Right kidney (tissue), 1 donor: ENCODE data around the gene PSTK.

Experiments
- DNase-seq: peaks from one replicate; pipeline ENCODE4 v3.0.0-alpha.2; 2016

PSTK gene

GRCh38 chr10:122990278-122990677 is 10.1 kb downstream of the PSTK start:
- DNase-seq: no peak

DNA sequence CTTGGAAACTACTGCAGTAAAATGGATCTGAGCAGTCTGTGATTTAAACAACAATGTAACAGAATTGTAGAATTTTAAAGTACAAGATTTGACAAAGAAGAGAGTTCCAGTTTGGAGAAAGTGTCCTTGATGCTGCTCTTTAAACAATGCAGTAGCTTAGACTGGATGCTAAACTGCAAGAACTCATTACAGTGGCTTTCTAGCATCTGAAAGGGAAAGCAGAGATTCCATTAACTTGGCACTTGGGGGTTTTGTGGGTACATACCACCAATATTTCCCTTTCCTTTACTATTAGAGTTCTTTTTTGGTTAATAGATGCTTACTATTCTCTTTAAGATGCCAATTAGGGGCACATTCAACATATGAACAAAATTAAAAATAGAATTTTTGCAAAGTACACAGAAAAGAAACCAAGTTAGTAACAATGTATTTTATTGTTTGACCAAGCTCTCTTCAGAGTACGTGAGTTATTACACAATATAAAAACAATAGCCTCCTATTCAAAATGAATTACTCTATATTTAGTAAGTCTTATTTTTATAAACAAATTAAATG is 11.9 kb downstream of the PSTK start:
- DNase-seq: no peak

DNA sequence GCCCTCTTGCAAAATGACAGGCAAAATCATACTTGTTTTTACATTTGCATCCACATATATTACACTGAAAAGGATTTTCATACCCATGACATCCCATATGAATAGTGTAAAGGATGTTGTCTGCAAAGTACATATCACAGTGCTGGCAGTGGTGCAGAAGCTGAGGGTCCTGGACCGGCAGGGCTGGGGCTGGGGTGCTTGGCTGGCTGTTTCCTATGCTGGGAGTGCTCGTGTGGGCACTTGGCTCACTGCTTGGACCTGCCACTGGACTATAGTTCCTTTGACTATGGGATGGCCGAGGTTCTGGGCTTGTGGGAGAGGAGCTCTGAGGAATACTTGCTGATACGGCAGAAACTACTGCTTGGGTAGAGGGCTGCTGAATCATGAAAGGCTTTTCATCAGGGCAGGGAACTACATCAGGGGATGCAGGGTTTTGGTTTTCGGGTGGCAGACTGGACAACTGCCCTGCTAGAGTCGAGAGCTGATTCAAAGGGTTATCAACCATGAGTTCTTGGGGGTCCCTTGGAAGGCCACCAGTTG is 13.7 kb downstream of the PSTK start:
- DNase-seq: no peak

DNA sequence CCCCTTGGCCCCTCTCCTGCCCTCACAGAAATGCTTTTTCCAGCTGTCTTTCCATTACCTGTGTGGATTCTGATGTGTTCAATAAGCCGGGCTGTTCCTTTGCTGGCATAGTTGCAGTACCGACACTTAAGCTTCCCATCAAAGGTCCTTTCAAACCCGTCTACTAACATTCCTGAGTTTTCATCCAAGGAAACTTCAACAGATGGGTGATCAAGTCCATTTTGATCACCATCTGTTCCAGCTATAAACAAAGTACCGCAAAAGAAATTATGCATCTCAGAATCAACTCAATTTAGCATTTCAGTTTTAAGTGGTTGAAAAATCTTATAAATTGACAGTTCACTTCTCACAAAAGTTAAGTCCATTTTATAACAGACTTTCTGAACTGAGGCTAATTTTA is 15.7 kb downstream of the PSTK start:
- DNase-seq: no peak

GRCh38 chr10:122997864-122998263 is 17.7 kb downstream of the PSTK start:
- no peak for DNase-seq

GRCh38 chr10:122998360-122998917 is 18.2 kb downstream of the PSTK start:
- DNase-seq: no peak

- no peak for DNase-seq
Measured at GRCh38 chr10:122998934-122999333, 18.7 kb downstream of the PSTK start.

DNA sequence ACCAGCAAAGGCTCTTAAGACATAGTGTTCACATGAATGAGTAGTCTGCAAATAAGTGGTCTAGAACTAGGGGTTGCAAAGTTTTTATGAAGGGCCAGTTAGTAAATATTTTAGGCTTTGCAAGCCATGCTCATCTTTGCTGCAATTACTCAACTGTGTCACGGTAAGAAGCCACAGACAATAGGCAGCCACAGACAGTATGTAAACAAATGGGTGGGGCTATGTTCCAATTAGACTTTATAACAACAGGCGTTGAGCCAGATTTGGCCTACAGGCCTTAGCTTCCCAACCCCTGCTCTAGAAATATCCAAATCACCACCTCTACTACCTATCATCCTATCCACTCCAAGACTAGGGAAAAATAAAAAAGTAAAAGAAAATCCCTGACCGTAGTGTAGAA is 19.1 kb downstream of the PSTK start:
- no peak for DNase-seq

DNA sequence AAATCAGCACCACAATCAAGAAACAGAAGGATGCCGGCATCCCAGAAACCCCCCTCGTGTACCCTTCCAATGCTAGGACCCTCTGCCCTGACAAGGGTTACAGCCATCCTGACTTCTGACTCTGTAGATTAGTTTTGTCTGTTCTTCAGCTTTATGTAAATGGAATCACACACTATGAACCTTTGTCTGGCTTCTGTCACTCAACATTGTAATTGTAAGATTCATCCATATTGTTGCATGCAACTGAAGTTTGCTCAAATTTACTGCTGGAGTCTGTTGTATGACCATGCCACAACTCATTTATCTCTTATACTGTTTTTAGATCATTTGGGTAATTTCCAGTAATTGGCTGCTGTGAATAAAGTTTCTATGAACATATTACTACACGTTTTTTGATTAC is 20.0 kb downstream of the PSTK start:
- no peak for DNase-seq

- DNase-seq: no peak
Measured at GRCh38 chr10:123001370-123001769, 21.2 kb downstream of the PSTK start.

GRCh38 chr10:123004298-123004697 is 24.1 kb downstream of the PSTK start:
- DNase-seq: no peak

DNA sequence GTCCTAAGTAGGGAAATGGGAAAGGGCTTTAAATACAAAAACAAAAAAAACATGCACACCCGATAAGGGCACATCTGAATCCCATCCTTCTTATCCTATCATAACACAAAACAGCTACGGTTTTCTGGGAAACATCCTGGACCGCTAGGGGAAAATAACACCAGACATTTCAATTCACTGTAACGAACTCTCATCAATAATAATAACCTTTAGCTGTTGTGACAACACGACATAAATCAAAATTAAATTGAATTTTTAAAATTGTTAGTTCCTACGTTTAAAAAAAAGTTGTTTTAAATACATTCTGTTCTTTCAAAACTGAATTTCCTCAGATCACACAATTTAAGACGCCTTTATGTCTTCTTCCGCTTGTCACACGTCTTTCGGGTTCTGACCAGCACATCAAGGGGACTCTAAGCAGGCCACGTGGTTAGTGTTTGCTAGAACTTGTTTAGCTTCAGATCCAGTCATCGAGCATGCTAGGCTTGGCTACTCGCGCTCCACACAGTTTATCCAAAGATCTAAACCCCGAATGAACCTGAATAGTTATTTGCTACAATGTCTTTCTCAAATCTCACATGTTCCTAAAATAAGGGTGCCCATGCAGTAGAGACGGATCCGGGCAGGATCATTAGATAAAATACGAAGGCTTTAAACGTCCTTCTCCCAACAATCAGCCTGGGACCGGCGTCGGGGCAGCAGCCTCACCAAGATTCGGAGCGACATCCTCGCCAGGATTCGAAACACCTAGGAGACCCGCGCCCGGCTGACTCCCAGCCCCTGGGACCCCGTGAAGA is 27.6 kb downstream of the PSTK start:
- DNase-seq: no peak

DNA sequence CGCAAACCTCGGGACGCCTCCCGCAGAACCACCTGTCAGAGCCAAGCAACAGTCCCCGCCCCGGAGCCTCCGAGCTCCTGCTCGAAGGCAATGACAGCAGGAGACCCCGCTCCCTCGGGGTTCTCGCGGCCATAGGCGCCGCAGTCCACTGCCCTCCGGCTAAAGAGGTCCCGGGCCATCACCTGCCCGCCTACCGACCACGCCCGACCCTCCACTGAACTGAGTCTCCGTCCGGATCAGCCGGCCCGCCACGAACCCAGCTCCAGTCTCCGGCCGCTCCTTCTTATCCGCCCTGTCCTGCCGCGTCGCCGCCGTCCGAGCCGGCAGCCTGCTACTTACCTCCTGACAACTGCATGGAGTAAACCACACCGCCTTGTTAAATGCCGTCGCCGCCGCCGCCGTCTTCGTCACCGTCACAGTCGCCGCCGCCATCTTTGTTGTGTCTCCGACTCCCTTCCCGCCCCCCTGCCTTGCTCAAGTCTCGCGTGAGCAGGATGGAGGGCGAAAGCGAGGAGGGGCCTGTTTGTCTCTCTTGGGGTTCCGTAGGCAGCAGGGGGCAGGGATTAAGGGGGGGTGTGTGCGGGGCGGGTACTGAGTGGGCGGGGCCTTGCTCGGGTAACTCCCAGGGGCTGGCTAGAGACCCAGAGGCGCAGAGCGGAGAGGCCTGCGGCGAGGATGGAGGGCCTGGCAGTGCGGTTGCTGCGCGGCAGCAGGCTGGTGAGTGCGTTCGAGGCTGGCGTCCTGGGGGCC is 28.3 kb downstream of the PSTK start, which contains the start of the genes ACADSB and IKZF5:
ACADSB (plus strand) TSS at position 652 of the 750 bp plus-strand sequence; CDS start at position 676, 24 bp downstream.
IKZF5 (minus strand) TSS at position 441 of the 750 bp plus-strand sequence. CDS start 10,170 bp downstream, outside the sequence.
- DNase-seq: peak; percentile 91

- peak; percentile 80 for DNase-seq
Measured at GRCh38 chr10:123009105-123009820, 29.1 kb downstream of the PSTK start.

GRCh38 chr10:123011987-123012386 is 31.8 kb downstream of the PSTK start:
- DNase-seq: no peak

DNA sequence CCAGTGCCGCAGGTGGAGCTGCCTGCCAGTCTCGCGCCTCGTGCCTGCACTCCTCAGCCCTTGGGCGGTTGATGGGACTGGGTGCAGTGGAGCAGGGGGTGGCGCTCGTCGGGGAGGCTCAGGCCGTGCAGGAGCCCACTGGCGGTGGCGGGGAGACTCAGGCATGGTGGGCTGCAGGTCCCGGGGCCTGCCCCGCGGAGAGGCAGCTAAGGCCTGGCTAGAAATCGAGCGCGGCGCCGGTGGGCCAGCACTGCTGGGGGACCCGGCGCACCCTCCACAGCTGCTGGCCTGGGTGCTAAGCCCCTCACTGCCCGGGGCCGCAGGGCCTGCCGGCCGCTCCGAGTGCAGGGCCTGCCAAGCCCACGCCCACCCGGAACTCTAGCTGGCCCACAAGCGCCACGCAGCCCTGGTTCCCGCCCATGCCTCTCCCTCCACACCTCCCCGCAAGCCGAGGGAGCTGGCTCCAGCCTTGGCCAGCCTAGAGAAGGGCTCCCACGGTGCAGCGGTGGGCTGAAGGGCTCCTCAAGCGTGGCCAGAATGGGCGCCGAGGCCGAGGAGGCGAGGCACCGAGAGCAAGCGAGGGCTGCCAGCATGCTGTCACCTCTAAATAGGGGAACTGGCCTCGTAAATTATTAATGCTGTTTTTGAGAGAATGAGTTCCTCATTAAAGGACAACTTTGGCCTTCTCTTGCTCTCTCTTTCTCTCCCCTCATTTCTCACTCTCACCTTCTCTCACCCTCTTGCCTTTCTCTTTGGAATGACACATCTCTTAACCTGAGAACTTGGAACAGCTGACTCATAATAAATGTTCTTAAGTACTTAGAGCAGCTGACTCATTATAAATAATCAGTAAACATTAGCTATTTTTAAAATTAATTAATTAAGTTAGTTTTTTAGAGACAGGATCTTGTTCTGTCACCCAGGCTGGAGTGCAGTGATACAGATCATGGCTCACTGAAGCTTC is 33.5 kb downstream of the PSTK start:
- DNase-seq: no peak

- no peak for DNase-seq
Measured at GRCh38 chr10:123014772-123015171, 34.6 kb downstream of the PSTK start.

- no peak for DNase-seq
Measured at GRCh38 chr10:123016228-123016627, 36.0 kb downstream of the PSTK start.

DNA sequence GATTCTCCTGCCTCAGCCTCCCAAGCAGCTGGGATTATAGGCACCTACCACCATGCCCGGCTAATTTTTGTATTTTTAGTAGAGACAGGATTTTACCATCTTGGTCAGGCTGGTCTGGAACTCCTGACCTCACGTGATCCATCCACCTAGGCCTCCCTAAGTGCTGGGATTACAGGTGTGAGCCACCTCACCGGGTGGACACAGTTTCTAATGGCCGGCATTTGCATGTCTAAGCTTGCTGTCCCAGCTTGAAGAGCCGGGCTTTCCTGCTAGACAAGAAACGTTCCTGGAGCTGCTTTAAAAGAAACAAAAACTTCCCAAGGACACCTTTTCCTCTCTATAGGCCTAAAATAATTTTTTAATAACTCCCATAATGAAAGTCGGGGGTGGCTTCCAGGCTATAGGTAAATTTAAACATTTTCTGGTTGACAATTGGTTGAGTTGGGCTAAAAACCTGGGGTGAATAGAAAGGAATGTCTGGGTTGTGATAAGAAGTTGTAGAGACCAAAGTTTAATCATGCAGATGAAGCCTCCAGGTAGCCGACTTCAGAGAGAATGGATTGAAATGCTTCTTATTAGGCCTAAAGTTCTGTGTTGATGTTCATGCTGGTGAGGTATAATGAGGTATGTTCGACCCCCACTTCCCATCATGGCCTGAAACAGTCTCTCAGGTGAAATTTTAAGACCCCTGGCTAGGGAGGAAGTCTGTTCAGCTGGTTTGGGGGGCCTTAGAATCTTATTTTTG is 37.4 kb downstream of the PSTK start:
- DNase-seq: no peak

- DNase-seq: no peak
Measured at GRCh38 chr10:123018531-123018930, 38.3 kb downstream of the PSTK start.
